Endothelial cell of umbilical vein (primary cell): ENCODE results near the gene ATOSA.

Experiments
- CTCF ChIP-seq, 2 donors: IDR thresholded peaks; 1 replicate in 1 of 2; 2 replicates in 1 of 2; pipeline ENCODE4 v1.5.1; 2011; ENCODE audit warnings: low read length in 2 of 2, mild to moderate bottlenecking in 2 of 2, moderate library complexity in 2 of 2, control low read depth in 1 of 2, inconsistent platforms in 1 of 2, low read depth in 1 of 2; ENCODE audit not compliant: insufficient read depth in 1 of 2; ENCODE audit errors: extremely low read depth in 1 of 2
- POLR2A ChIP-seq: IDR thresholded peaks from 2 replicates; pipeline ENCODE4 v1.6.1; 2012; ENCODE audit warnings: low read depth, mild to moderate bottlenecking, control low read depth, low read length
- POLR2AphosphoS5 ChIP-seq: IDR thresholded peaks from 2 replicates; pipeline ENCODE4 v1.6.1; 2012; ENCODE audit warnings: low read depth, mild to moderate bottlenecking, control low read depth, low read length, moderate library complexity; ENCODE audit not compliant: insufficient read depth

- TF ChIP-seq CTCF (IDR thresholded peaks at IDR 0.05; ENCODE audit: extremely low read depth in 1 of 2, insufficient read depth in 1 of 2, low read depth in 1 of 2, low read length in 2 of 2) (no peak), POLR2AphosphoS5 (no peak), POLR2A (no peak)
These were observed 42.7 kb downstream of the ATOSA start for GRCh38 chr15:52636459-52636858.
